SK-N-SH treated with all-trans-retinoic acid at 6 μM for 48 hours (cell line): Measurements from ENCODE around the gene CISD1.
A peak's percentile ranks its signal among the peaks of the same experiment; 100 is the strongest.

Experiments
- ATAC-seq: fragments of 200-7000 bp; cut with Tn5 transposase; 3 replicates; pipeline ENCODE4 v1.9.1; 2020; ENCODE audit warnings: mild to moderate bottlenecking, moderate library complexity
- BACH2 ChIP-seq: fragments of 250-450 bp; sonication (Bioruptor Pico); IDR thresholded peaks from 2 replicates; pipeline ENCODE4 v1.9.0; 2021; ENCODE audit warnings: mild to moderate bottlenecking, borderline replicate concordance
- CSDC2 ChIP-seq: fragments of 250-450 bp; sonication (Bioruptor Pico); IDR thresholded peaks from 2 replicates; pipeline ENCODE4 v1.5.0; 2020; ENCODE audit warnings: mild to moderate bottlenecking, moderate library complexity
- ESRRG ChIP-seq: fragments of 250-450 bp; sonication (Bioruptor Pico); IDR thresholded peaks from 2 replicates; pipeline ENCODE4 v1.6.1; 2021; ENCODE audit warnings: mild to moderate bottlenecking
- GLIS3 ChIP-seq: fragments of 250-450 bp; sonication (Bioruptor Pico); IDR thresholded peaks from 2 replicates; pipeline ENCODE4 v1.5.0; 2020; ENCODE audit warnings: mild to moderate bottlenecking, moderate library complexity
- ISL1 ChIP-seq: fragments of 250-450 bp; sonication (Bioruptor Pico); IDR thresholded peaks from 2 replicates; pipeline ENCODE4 v2.1.2; 2022; ENCODE audit warnings: mild to moderate bottlenecking, moderate library complexity
- PPARA ChIP-seq: fragments of 250-450 bp; sonication (Bioruptor Pico); IDR thresholded peaks from 2 replicates; pipeline ENCODE4 v1.5.0; 2020; ENCODE audit warnings: mild to moderate bottlenecking, borderline replicate concordance
- RARB ChIP-seq: fragments of 250-450 bp; sonication (Bioruptor Pico); IDR thresholded peaks from 2 replicates; pipeline ENCODE4 v1.8.0; 2021; ENCODE audit warnings: mild to moderate bottlenecking, moderate library complexity
- TCF4 ChIP-seq: fragments of 250-450 bp; sonication (Bioruptor Pico); IDR thresholded peaks from 2 replicates; pipeline ENCODE4 v1.8.0; 2021; ENCODE audit warnings: mild to moderate bottlenecking, moderate library complexity, borderline replicate concordance
- TOX ChIP-seq: fragments of 250-450 bp; sonication (Bioruptor Pico); IDR thresholded peaks from 2 replicates; pipeline ENCODE4 v1.8.0; 2021; ENCODE audit warnings: mild to moderate bottlenecking, moderate library complexity, borderline replicate concordance
- ZC3H10 ChIP-seq: fragments of 250-450 bp; sonication (Bioruptor Pico); IDR thresholded peaks from 2 replicates; pipeline ENCODE4 v1.5.1; 2021; ENCODE audit warnings: mild to moderate bottlenecking, moderate library complexity
- ZFP3 ChIP-seq: fragments of 250-450 bp; sonication (Bioruptor Pico); IDR thresholded peaks from 2 replicates; pipeline ENCODE4 v1.5.0; 2020; ENCODE audit warnings: mild to moderate bottlenecking, moderate library complexity
- ZFP30 ChIP-seq: fragments of 450-650 bp; formaldehyde crosslinking; IDR thresholded peaks from 2 replicates; pipeline ENCODE4 v1.5.0; 2022; ENCODE audit warnings: mild to moderate bottlenecking, moderate library complexity
- ZNF565 ChIP-seq: fragments of 450-650 bp; formaldehyde crosslinking; conservative IDR thresholded peaks from 2 replicates; pipeline ENCODE4 v1.5.0; 2020; ENCODE audit warnings: low read depth, mild to moderate bottlenecking, moderate library complexity
- ZNF70 ChIP-seq: fragments of 450-650 bp; formaldehyde crosslinking; IDR thresholded peaks from 2 replicates; pipeline ENCODE4 v1.5.0; 2020; ENCODE audit warnings: mild to moderate bottlenecking, moderate library complexity
- ZNF8 ChIP-seq: fragments of 450-650 bp; formaldehyde crosslinking; IDR thresholded peaks from 2 replicates; pipeline ENCODE4 v1.5.0; 2020; ENCODE audit warnings: mild to moderate bottlenecking, moderate library complexity
- TF ChIP-seq, protein P1 (sequence below): fragments of 250-450 bp; sonication (Bioruptor Pico); IDR thresholded peaks from 2 replicates; pipeline ENCODE4 v1.8.0; 2021; ENCODE audit warnings: low read depth, mild to moderate bottlenecking, moderate library complexity, borderline replicate concordance
- TF ChIP-seq, protein P2 (sequence below): fragments of 250-450 bp; sonication (Bioruptor Pico); IDR thresholded peaks from 2 replicates; pipeline ENCODE4 v1.5.0; 2020; ENCODE audit warnings: mild to moderate bottlenecking, moderate library complexity
- TF ChIP-seq, protein P3 (sequence below): fragments of 250-450 bp; sonication (Bioruptor Pico); IDR thresholded peaks from 2 replicates; pipeline ENCODE4 v1.5.1; 2020; ENCODE audit warnings: low read depth, mild to moderate bottlenecking, moderate library complexity
- TF ChIP-seq, protein P4 (sequence below): fragments of 250-450 bp; sonication (Bioruptor Pico); IDR thresholded peaks from 2 replicates; pipeline ENCODE4 v1.5.1; 2021; ENCODE audit warnings: mild to moderate bottlenecking, moderate library complexity

The CISD1 gene

DNA sequence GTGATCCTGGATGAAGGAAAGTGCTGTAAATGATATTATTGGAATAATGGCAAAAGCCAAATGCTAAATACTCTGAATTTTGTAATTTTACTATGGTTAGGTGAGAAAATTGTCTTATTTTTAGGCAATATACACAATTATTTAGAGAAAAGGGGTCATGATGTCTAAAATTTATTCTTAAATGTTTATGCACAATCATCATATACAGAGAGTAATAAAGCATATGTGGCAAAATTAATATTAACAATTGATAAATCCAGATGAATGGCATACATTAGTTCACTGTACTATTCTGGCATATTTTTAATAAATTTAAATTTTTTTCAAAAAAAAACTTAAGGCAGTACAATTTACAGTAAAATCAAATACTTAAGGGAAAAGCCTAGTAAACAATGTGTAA, 8.6 kb upstream of the CISD1 start (continued):
- TF ChIP-seq, protein P1, sequence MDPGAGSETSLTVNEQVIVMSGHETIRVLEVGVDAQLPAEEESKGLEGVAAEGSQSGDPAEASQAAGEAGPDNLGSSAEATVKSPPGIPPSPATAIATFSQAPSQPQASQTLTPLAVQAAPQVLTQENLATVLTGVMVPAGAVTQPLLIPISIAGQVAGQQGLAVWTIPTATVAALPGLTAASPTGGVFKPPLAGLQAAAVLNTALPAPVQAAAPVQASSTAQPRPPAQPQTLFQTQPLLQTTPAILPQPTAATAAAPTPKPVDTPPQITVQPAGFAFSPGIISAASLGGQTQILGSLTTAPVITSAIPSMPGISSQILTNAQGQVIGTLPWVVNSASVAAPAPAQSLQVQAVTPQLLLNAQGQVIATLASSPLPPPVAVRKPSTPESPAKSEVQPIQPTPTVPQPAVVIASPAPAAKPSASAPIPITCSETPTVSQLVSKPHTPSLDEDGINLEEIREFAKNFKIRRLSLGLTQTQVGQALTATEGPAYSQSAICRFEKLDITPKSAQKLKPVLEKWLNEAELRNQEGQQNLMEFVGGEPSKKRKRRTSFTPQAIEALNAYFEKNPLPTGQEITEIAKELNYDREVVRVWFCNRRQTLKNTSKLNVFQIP (CRISPR knock-in tag): no peak
- TF ChIP-seq ESRRG (CRISPR knock-in tag): no peak

DNA sequence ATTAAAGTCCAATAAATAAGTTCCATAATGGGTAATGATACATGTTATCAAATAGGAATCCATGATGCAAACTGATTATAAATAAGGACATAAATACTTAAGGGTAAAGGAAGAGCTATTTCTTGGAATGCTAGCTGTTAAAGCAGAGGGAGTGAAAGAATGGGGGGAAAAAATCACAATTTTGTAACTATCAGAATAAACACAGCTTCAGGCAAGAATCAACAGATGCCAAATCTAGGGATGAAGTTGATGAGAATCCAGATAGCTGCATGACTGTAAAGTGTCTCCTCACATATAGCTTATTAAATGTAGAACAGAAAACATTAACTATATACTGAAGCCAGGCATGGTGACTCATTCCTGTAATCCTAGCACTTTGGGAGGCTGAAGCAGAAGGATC, 6.2 kb upstream of the CISD1 start:
- TF ChIP-seq CSDC2 (CRISPR knock-in tag): no peak
- TF ChIP-seq GLIS3 (CRISPR knock-in tag): no peak
- no peak for TF ChIP-seq ZFP30 (CRISPR knock-in tag)
- no peak for TF ChIP-seq ZNF565
- TF ChIP-seq, protein P2, sequence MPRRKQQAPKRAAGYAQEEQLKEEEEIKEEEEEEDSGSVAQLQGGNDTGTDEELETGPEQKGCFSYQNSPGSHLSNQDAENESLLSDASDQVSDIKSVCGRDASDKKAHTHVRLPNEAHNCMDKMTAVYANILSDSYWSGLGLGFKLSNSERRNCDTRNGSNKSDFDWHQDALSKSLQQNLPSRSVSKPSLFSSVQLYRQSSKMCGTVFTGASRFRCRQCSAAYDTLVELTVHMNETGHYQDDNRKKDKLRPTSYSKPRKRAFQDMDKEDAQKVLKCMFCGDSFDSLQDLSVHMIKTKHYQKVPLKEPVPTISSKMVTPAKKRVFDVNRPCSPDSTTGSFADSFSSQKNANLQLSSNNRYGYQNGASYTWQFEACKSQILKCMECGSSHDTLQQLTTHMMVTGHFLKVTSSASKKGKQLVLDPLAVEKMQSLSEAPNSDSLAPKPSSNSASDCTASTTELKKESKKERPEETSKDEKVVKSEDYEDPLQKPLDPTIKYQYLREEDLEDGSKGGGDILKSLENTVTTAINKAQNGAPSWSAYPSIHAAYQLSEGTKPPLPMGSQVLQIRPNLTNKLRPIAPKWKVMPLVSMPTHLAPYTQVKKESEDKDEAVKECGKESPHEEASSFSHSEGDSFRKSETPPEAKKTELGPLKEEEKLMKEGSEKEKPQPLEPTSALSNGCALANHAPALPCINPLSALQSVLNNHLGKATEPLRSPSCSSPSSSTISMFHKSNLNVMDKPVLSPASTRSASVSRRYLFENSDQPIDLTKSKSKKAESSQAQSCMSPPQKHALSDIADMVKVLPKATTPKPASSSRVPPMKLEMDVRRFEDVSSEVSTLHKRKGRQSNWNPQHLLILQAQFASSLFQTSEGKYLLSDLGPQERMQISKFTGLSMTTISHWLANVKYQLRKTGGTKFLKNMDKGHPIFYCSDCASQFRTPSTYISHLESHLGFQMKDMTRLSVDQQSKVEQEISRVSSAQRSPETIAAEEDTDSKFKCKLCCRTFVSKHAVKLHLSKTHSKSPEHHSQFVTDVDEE (CRISPR knock-in tag): no peak
- TF ChIP-seq TCF4 (CRISPR knock-in tag): no peak
- no peak for TF ChIP-seq RARB (CRISPR knock-in tag)
- TF ChIP-seq ZC3H10: no peak
- TF ChIP-seq ZFP3 (CRISPR knock-in tag): no peak
- no peak for TF ChIP-seq ZNF70 (CRISPR knock-in tag)
- no peak for TF ChIP-seq TOX (CRISPR knock-in tag)
- TF ChIP-seq PPARA: no peak
- no peak for TF ChIP-seq BACH2 (CRISPR knock-in tag)
- TF ChIP-seq, protein P1 (CRISPR knock-in tag): no peak
- no peak for TF ChIP-seq ZNF8 (CRISPR knock-in tag)
- TF ChIP-seq, all 23 proteins: peak for 0

DNA sequence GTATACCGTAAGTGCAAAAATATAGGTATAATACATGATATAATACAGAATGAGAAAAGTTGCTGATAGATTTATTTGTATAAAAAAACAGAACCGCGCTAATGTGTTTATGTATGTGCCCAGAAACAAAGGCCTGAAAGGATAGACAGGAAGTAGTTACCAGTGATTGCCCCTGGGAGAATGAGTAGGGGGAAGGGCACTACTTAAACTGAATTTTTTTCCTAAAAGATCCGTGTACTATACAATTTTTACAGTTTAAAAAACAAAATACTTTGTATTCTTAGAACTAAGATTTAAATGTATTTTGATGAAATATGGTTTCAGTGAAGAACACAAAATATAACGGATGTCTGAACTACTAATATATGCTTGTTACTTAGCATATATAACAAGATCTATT, 4.2 kb upstream of the CISD1 start:
- TF ChIP-seq, protein P2 (CRISPR knock-in tag): peak; percentile 38; the same call in 1 of the 2 replicates
- TF ChIP-seq, protein P3, sequence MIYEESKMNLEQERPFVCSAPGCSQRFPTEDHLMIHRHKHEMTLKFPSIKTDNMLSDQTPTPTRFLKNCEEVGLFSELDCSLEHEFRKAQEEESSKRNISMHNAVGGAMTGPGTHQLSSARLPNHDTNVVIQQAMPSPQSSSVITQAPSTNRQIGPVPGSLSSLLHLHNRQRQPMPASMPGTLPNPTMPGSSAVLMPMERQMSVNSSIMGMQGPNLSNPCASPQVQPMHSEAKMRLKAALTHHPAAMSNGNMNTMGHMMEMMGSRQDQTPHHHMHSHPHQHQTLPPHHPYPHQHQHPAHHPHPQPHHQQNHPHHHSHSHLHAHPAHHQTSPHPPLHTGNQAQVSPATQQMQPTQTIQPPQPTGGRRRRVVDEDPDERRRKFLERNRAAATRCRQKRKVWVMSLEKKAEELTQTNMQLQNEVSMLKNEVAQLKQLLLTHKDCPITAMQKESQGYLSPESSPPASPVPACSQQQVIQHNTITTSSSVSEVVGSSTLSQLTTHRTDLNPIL (CRISPR knock-in tag): no peak
- TF ChIP-seq, all 23 proteins: peak for 1
- no peak for ATAC-seq

More for the DNA sequence above, 6.2 kb upstream of the CISD1 start:
- ATAC-seq: no peak

DNA sequence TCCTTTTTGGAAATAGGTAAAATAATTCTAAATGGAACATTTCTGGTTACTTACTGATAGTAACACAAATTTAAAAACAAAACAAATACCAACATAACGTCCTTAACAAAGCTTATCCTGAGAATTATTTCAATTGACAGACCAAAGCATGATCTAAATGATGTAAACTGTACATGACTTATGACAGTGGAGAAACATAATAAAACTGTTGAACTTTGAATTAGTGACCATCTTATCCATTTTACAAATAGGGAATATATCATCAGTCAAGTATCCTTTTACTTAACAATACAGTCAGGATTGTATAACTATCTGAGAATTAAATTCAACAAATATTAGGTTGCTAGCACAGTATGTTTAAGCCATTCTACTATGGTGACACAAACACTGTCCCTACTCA, 3.7 kb upstream of the CISD1 start:
- TF ChIP-seq ZFP3 (CRISPR knock-in tag) (no peak), ISL1 (CRISPR knock-in tag) (no peak), ZNF8 (CRISPR knock-in tag) (no peak), ZNF565 (no peak), BACH2 (CRISPR knock-in tag) (no peak)
- TF ChIP-seq, protein P1 (CRISPR knock-in tag): no peak
- TF ChIP-seq, protein P4, sequence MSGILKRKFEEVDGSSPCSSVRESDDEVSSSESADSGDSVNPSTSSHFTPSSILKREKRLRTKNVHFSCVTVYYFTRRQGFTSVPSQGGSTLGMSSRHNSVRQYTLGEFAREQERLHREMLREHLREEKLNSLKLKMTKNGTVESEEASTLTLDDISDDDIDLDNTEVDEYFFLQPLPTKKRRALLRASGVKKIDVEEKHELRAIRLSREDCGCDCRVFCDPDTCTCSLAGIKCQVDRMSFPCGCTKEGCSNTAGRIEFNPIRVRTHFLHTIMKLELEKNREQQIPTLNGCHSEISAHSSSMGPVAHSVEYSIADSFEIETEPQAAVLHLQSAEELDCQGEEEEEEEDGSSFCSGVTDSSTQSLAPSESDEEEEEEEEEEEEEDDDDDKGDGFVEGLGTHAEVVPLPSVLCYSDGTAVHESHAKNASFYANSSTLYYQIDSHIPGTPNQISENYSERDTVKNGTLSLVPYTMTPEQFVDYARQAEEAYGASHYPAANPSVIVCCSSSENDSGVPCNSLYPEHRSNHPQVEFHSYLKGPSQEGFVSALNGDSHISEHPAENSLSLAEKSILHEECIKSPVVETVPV (CRISPR knock-in tag): no peak
- TF ChIP-seq, all 23 proteins: peak for 0
- no peak for ATAC-seq
